OCI-LY1 (cell line): ENCODE measurements around the gene NHLRC4.
A peak's percentile ranks its signal among the peaks of the same experiment; 100 is the strongest.

Experiments
- H2AFZ ChIP-seq: fragments of 200-600 bp; sonication (generic), shearing (Covaris generic); 2 replicates; pipeline ENCODE4 v1.6.0; 2014; ENCODE audit warnings: antibody characterized with exemption, mild to moderate bottlenecking, low read length
- H3F3A ChIP-seq: fragments of 200-600 bp; sonication (generic), shearing (Covaris generic); 2 replicates; pipeline ENCODE4 v1.6.0; 2014; ENCODE audit warnings: mild to moderate bottlenecking, antibody characterized with exemption, low read length, moderate library complexity; ENCODE audit not compliant: insufficient read depth
- H3K27ac ChIP-seq: fragments of 200-600 bp; sonication (generic); 2 replicates; pipeline ENCODE4 v1.5.1; 2014; ENCODE audit warnings: low read length, mixed run types, mild to moderate bottlenecking, low read depth; ENCODE audit not compliant: poor library complexity, severe bottlenecking
- H3K27me3 ChIP-seq: fragments of 200-600 bp; sonication (generic); 2 replicates; pipeline ENCODE4 v1.6.0; 2014; ENCODE audit warnings: antibody characterized with exemption, mild to moderate bottlenecking, low read length, moderate library complexity; ENCODE audit not compliant: insufficient read depth
- H3K36me3 ChIP-seq: fragments of 200-600 bp; sonication (generic); 2 replicates; pipeline ENCODE4 v1.6.1; 2014; ENCODE audit warnings: mild to moderate bottlenecking, antibody characterized with exemption, low read length, moderate library complexity, mixed read lengths; ENCODE audit not compliant: insufficient read depth
- H3K4me1 ChIP-seq: fragments of 200-600 bp; sonication (generic); 2 replicates; pipeline ENCODE4 v1.5.1; 2014; ENCODE audit warnings: mild to moderate bottlenecking, low read length, moderate library complexity; ENCODE audit not compliant: insufficient read depth, severe bottlenecking
- H3K4me2 ChIP-seq: fragments of 200-600 bp; sonication (generic), shearing (Covaris generic); 2 replicates; pipeline ENCODE4 v1.6.1; 2014; ENCODE audit warnings: low read length
- H3K4me3 ChIP-seq: fragments of 200-600 bp; sonication (generic); 2 replicates; pipeline ENCODE4 v1.5.1; 2014; ENCODE audit warnings: low read length, low read depth, mild to moderate bottlenecking, mixed read lengths; ENCODE audit not compliant: poor library complexity, severe bottlenecking
- H3K79me2 ChIP-seq: fragments of 200-600 bp; shearing (Covaris generic); 2 replicates; pipeline ENCODE4 v1.6.1; 2016; ENCODE audit warnings: mixed run types, low read length, mixed read lengths; ENCODE audit not compliant: insufficient read depth
- H3K9ac ChIP-seq: fragments of 200-600 bp; sonication (generic), shearing (Covaris generic); 2 replicates; pipeline ENCODE4 v1.6.1; 2014; ENCODE audit warnings: mild to moderate bottlenecking, low read length, mixed read lengths
- H3K9me2 ChIP-seq: fragments of 200-600 bp; sonication (generic), shearing (Covaris generic); 2 replicates; pipeline ENCODE4 v1.6.1; 2014; ENCODE audit warnings: low read depth, mild to moderate bottlenecking, low read length, mixed read lengths
- H3K9me3 ChIP-seq: fragments of 200-600 bp; shearing (Covaris generic); 2 replicates; pipeline ENCODE4 v1.6.1; 2014; ENCODE audit warnings: low read length, mixed read lengths
- H4K20me1 ChIP-seq: fragments of 200-600 bp; sonication (generic), shearing (Covaris generic); 2 replicates; pipeline ENCODE4 v1.6.0; 2016; ENCODE audit warnings: mild to moderate bottlenecking, low read length; ENCODE audit not compliant: insufficient read depth
- CTCF ChIP-seq: fragments of 200-600 bp; sonication (generic), shearing (Covaris generic); IDR thresholded peaks from 2 replicates; pipeline ENCODE4 v1.5.1; 2017; ENCODE audit warnings: mild to moderate bottlenecking, antibody characterized with exemption, low read length, moderate library complexity, mixed read lengths
- EZH2 ChIP-seq: fragments of 200-600 bp; sonication (generic), shearing (Covaris generic); IDR thresholded peaks from 2 replicates; pipeline ENCODE4 v1.8.0; 2017; ENCODE audit warnings: borderline replicate concordance, mixed run types, mild to moderate bottlenecking, antibody characterized with exemption, low read length, moderate library complexity, mixed read lengths

NHLRC4 gene

DNA sequence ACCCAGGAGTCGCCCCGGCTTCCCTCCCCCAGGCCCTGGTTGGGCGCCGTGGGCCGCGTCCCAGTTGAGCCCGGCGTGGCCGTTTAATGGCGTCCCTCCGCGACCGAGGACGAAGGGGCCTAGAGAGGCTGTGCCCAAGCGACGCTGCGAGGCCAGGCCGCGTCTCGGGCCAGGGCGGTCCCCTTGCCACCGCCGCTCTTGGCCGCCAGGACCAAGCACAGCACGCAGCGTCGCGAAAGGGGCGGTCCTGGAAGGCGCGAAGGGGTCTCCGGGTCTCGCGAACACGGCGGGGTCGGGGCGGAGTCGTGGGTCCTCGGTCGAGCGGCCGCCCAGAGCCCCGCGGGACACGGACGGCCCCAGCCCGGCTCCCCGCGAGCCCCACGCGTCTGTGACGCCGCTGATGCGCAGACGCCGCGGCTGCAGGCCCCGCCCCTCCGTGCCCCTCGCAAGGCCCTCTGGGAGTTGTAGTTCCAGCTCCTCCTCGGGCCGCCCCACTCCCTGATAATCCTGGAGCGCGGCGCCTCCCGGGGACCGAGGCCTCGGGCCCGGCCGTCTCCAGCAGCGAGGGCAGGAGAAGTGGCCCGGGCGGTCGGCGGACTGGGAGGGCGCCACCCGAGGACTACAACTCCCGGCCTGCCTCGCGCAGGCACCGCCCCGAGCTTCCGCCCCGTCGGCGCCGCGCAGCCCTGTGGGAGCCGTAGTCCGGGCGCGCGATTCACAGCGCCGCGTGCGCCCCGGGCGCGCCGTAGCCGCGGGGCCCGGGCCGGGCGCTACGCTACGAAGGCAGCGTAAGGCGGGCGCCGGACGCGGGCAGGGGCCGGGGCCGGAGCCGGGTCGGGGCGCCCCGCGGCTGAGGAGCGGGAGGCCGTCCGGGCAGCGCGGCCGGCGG is 39.5 kb upstream of the NHLRC4 start, which contains the start of gene CAPN15:
TSS of gene CAPN15 (plus strand) at position 698 of the 889 bp plus-strand sequence. CDS start 19,127 bp downstream, outside the sequence.
- H3K4me2 ChIP-seq = peak within 1 kb of the TSS; percentile 93
- no peaks in the 10 kb centered on the region for H3F3A ChIP-seq
- peak within 1 kb of the TSS; percentile 92 for H3K4me3 ChIP-seq
- no peak within 1 kb of the TSS for H2AFZ ChIP-seq
- no peaks in the 10 kb centered on the region for H3K9me3 ChIP-seq
- H3K9me2 ChIP-seq = no peaks in the 10 kb centered on the region
- H3K4me1 ChIP-seq = peaks cover 30% of the 10 kb centered on the region
- no peaks in the 10 kb centered on the region for H3K27me3 ChIP-seq
- no peaks in the 10 kb centered on the region; the same call in 1 of the 2 replicates for H3K36me3 ChIP-seq
- peak within 1 kb of the TSS; percentile 93 for H3K9ac ChIP-seq
- peaks cover 12% of the 10 kb centered on the region for H3K79me2 ChIP-seq
- H4K20me1 ChIP-seq = no peaks in the 10 kb centered on the region
- TF ChIP-seq EZH2 (no peak), CTCF (no peak)
- peak within 1 kb of the TSS; percentile 0 for H3K27ac ChIP-seq

DNA sequence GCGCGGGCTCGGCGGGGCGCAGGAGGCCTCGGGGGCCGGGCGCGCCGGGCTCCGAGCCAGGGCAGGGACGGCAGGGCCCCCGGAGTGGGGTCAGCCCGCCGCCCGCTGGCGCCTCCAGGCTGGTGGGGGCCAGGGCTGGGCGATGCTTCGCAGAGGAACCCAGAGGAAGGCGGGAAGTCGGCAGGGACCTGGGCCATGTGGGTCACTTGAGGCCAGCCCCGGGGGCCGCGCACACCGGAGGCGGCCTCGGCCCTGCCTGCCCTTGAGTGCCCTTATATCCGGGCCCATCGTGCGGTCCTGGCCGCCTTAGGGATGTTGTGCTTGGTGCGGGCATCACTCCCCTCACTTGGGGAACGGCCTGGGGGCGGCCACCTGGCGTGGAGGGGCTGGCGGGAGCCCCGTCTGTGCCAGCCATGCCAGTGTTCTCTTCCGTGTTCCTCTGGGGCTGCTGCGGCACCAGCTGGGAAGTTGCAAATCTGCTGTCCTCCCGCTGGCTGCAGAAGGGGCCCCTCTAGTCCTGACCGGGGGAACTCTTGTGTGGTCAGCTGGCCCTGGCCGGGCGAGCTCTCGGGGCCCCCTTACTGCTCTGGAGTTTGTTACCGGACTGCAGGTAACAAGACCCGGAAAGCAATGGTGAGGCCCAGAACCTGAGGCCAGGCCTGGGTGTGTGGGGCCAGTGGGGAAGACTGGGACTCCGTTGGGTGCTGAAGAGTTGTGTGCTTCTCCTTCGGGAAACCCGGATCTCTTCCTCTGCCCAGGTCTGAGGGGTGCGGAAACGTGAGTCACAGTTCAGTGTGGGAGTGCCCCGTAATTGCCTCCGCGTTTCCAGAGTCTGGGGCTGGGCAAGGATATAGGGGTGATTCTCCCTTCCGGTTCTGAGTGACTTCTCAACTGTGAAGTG is 38.4 kb upstream of the NHLRC4 start:
- H4K20me1 ChIP-seq = no peaks in the 10 kb centered on the region

More for the DNA sequence above, 38.4 kb upstream of the NHLRC4 start:
- Histone ChIP-seq H3F3A (no peaks in the 10 kb centered on the region), H3K79me2 (peaks cover 12% of the 10 kb centered on the region), H3K4me1 (peaks cover 30% of the 10 kb centered on the region), H3K27ac (peak overlapping the region; percentile 0), H3K9me2 (no peaks in the 10 kb centered on the region), H2AFZ (no peak overlapping the region), H3K36me3 (no peaks in the 10 kb centered on the region; the same call in 1 of the 2 replicates), H3K27me3 (no peaks in the 10 kb centered on the region), H3K9me3 (no peaks in the 10 kb centered on the region), H3K4me2 (peak overlapping the region; percentile 82), H3K4me3 (peak overlapping the region; percentile 92), H3K9ac (peak overlapping the region; percentile 93)
- no peak for TF ChIP-seq EZH2
- no peak for TF ChIP-seq CTCF
